Measurements from ENCODE around the gene UMPS.

DNA sequence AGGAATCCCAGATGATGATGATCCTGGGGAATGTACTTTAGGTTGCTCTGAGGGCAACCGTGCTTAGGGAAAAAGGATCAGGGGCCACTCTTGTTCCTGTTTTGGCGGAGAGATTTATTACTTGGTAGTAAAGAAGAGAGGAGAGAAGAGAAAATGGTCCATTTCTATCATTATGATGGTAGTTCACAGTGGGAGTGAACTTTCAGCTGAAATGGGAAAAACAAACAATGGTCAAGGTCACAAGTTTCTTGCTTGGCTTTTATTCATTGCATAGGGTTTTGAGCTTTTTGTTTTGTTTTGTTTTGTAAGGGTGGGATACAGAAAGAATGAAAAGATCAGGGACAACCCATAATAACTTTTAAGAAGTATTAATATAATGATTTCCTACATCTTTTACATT lies 7.7 kb upstream of the UMPS start:
- TF ChIP-seq ZNF384 (IDR thresholded peaks at IDR 0.05) (no peak), ELF4 (IDR thresholded peaks at IDR 0.05) (no peak), NFRKB (IDR thresholded peaks at IDR 0.05) (no peak), HDGF (IDR thresholded peaks at IDR 0.05; ENCODE audit: borderline replicate concordance) (no peak), SUZ12 (IDR thresholded peaks at IDR 0.05) (no peak), SP1 (IDR thresholded peaks at IDR 0.05) (no peak), ARNT (IDR thresholded peaks at IDR 0.05) (no peak), FOXK2 (IDR thresholded peaks at IDR 0.05) (no peak), L3MBTL2 (conservative IDR thresholded peaks at IDR 0.05) (no peak), FOXA1 (IDR thresholded peaks at IDR 0.05) (no peak), BHLHE40 (IDR thresholded peaks at IDR 0.05; ENCODE audit: borderline replicate concordance) (no peak)

Data from HEK293T (cell line).